PC-3 (cell line): Measurements from ENCODE around the gene PSMD10. TPM values are rescaled to one million over a fixed set of nuclear protein-coding genes. Genes with fewer than 3 reads are reported as not detected.

Experiments
- ATAC-seq: fragments of 200-7000 bp; cut with Tn5 transposase; 2 replicates; pipeline ENCODE4 v1.9.1; 2020; ENCODE audit warnings: mild to moderate bottlenecking, moderate library complexity
- BruUV-seq: library from RNA; stranded (reverse); fragments of 400-500 nt; replicated peaks from 2 replicates; lab custom pipeline; 2021; lab: Mats Ljungman, UMichigan
- CTCF ChIA-PET: fragments of 300-600 bp; sonication (Branson Sonifier 250); formaldehyde crosslinking; loops from one replicate; lab custom pipeline; 2022; ENCODE audit warnings: antibody characterized with exemption; lab: Charles Lee
- POLR2A ChIA-PET: fragments of 300-600 bp; sonication (Branson Sonifier 250); formaldehyde crosslinking; loops from one replicate; lab custom pipeline; 2022; ENCODE audit warnings: antibody characterized with exemption; ENCODE audit not compliant: unreplicated experiment; lab: Charles Lee
- DNase-seq: peaks from one replicate; pipeline ENCODE4 v3.0.0-alpha.2; 2015
- H2AFZ ChIP-seq: fragments of 300-600 bp; sonication (generic); 2 replicates; pipeline ENCODE4 v1.6.0; 2016; ENCODE audit warnings: antibody characterized with exemption, low read length
- H3F3A ChIP-seq: fragments of 300-600 bp; sonication (generic); one replicate; pipeline ENCODE4 v1.6.0; 2017; ENCODE audit warnings: antibody characterized with exemption, low read length, control low read depth, mild to moderate bottlenecking; ENCODE audit not compliant: unreplicated experiment
- H3K27ac ChIP-seq: fragments of 300-600 bp; sonication (generic); 2 replicates; pipeline ENCODE4 v1.5.1; 2016; ENCODE audit warnings: mild to moderate bottlenecking, low read length
- H3K27me3 ChIP-seq: fragments of 300-600 bp; sonication (generic); 2 replicates; pipeline ENCODE4 v1.6.1; 2016; ENCODE audit warnings: low read length, mixed read lengths
- H3K36me3 ChIP-seq: fragments of 300-600 bp; sonication (generic); 2 replicates; pipeline ENCODE4 v1.6.1; 2016; ENCODE audit warnings: low read depth, mixed run types, low read length, mixed read lengths
- H3K4me1 ChIP-seq: fragments of 300-600 bp; sonication (generic); 2 replicates; pipeline ENCODE4 v1.5.1; 2016; ENCODE audit warnings: low read length; ENCODE audit not compliant: insufficient read depth
- H3K4me2 ChIP-seq: fragments of 300-600 bp; sonication (generic); 2 replicates; pipeline ENCODE4 v1.6.0; 2016; ENCODE audit warnings: low read length
- H3K4me3 ChIP-seq: fragments of 300-600 bp; sonication (generic); 2 replicates; pipeline ENCODE4 v1.5.1; 2016; ENCODE audit warnings: mild to moderate bottlenecking, low read length, mixed read lengths
- H3K79me2 ChIP-seq: fragments of 300-600 bp; sonication (generic); 2 replicates; pipeline ENCODE4 v1.6.1; 2017; ENCODE audit warnings: low read length, mixed read lengths
- H3K9ac ChIP-seq: fragments of 300-600 bp; sonication (generic); 2 replicates; pipeline ENCODE4 v1.6.0; 2016; ENCODE audit warnings: mild to moderate bottlenecking, low read length
- H3K9me2 ChIP-seq: fragments of 300-600 bp; sonication (generic); replicated peaks from 2 replicates; pipeline ENCODE4 v1.6.1; 2016; ENCODE audit warnings: mixed run types, low read length, mixed read lengths
- H3K9me3 ChIP-seq: fragments of 300-600 bp; sonication (generic); 2 replicates; pipeline ENCODE4 v1.6.1; 2016; ENCODE audit warnings: low read length, mixed read lengths
- H4K20me1 ChIP-seq: fragments of 300-600 bp; sonication (generic); 2 replicates; pipeline ENCODE4 v1.6.1; 2016; ENCODE audit warnings: low read length, mixed read lengths
- EZH2 ChIP-seq: fragments of 300-600 bp; sonication (generic); IDR thresholded peaks from one replicate; pipeline ENCODE4 v1.6.1; 2017; ENCODE audit warnings: antibody characterized with exemption, mild to moderate bottlenecking, low read length; ENCODE audit not compliant: unreplicated experiment
- EZH2phosphoT487 ChIP-seq: fragments of 300-600 bp; sonication (generic); IDR thresholded peaks from 2 replicates; pipeline ENCODE4 v1.6.1; 2018; ENCODE audit warnings: mild to moderate bottlenecking, antibody characterized with exemption, low read length, borderline replicate concordance
- intact Hi-C: fragments of 100-400 bp; cut with micrococcal nuclease; formaldehyde crosslinking; loops from 2 replicates; pipeline ENCODE4 v1.9.0; 2023
- total RNA-seq: library from RNA; depleted of rRNA; stranded (reverse); fragments of >200 nt; gene quantifications from 2 replicates; pipeline ENCODE4 v1.2.3, GENCODE V29; 2014
- TF ChIP-seq, protein P1 (sequence below): fragments of 300-600 bp; sonication (generic); conservative IDR thresholded peaks from 2 replicates; pipeline ENCODE4 v1.5.1; 2017; ENCODE audit warnings: antibody characterized with exemption, low read depth, mild to moderate bottlenecking, low read length

PSMD10 gene
- total RNA-seq, 1 experiment from 2014 or later: 102 TPM

DNA sequence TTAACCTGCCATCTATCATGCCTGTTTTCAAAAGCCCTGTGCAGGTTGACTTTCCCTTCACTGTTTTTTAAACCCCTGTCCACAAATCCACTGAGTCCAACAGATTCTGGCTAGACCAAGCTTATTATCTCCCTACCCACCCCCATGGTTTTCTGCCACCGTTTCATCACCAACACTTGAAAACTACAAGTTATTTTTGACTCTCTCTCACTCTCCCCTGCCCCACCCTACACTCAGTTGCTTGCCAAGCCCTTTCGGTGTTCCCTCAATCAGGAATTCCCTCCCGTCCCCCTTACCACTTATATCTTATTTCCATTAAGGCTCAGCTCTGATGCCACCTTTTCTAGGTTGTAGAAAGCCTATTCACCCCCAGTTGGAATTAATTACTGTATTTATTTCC lies 29.9 kb upstream of the PSMD10 start:
- Histone ChIP-seq H3K79me2 (no peaks in the 10 kb centered on the region), H2AFZ (no peak overlapping the region), H3F3A (no peaks in the 10 kb centered on the region), H3K36me3 (no peaks in the 10 kb centered on the region), H3K4me2 (no peak overlapping the region), H3K27ac (no peak overlapping the region), H4K20me1 (no peaks in the 10 kb centered on the region), H3K4me3 (no peak overlapping the region), H3K9me3 (no peaks in the 10 kb centered on the region), H3K9ac (no peak overlapping the region), H3K4me1 (no peaks in the 10 kb centered on the region), H3K9me2 (no peaks in the 10 kb centered on the region), H3K27me3 (no peaks in the 10 kb centered on the region)
- no TSS peak for BruUV-seq
- no peak for ATAC-seq
- intact Hi-C loops: no loop called here
- TF ChIP-seq EZH2phosphoT487: no peak
- no peak for TF ChIP-seq EZH2
- TF ChIP-seq, protein P1, sequence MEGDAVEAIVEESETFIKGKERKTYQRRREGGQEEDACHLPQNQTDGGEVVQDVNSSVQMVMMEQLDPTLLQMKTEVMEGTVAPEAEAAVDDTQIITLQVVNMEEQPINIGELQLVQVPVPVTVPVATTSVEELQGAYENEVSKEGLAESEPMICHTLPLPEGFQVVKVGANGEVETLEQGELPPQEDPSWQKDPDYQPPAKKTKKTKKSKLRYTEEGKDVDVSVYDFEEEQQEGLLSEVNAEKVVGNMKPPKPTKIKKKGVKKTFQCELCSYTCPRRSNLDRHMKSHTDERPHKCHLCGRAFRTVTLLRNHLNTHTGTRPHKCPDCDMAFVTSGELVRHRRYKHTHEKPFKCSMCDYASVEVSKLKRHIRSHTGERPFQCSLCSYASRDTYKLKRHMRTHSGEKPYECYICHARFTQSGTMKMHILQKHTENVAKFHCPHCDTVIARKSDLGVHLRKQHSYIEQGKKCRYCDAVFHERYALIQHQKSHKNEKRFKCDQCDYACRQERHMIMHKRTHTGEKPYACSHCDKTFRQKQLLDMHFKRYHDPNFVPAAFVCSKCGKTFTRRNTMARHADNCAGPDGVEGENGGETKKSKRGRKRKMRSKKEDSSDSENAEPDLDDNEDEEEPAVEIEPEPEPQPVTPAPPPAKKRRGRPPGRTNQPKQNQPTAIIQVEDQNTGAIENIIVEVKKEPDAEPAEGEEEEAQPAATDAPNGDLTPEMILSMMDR: no peak
- POLR2A ChIA-PET: no interaction called here
- CTCF ChIA-PET: no interaction called here
- no peak for DNase-seq

DNA sequence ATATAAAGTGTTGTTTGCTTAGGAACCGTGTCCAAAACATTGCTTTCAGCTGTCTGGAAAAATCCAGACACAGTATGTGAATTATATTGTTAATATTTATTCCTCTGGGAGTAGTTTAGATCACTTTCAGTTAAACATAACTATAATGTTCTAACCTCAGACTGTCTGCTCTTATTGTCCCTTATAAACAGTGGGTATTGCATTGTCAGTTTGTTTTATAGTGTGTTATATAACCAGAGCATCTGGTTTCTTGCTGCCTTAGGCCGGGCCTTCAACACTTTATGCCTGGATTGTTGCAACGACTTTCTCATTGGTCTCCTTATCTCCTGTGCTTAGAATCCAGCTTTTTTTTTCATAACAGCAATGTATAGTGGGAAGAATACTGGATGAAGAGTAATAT lies 26.6 kb upstream of the PSMD10 start:
- H3K4me3 ChIP-seq: no peak overlapping the region
- ChIA-PET POLR2A (no interaction called here), CTCF (no interaction called here)
- no peak overlapping the region for H3K27ac ChIP-seq
- H3K79me2 ChIP-seq: no peaks in the 10 kb centered on the region
- ATAC-seq: no peak
- TF ChIP-seq, protein P1: no peak
- no peak for TF ChIP-seq EZH2phosphoT487
- no peak for TF ChIP-seq EZH2
- H2AFZ ChIP-seq: no peak overlapping the region
- intact Hi-C loops: no loop called here
- H3K9ac ChIP-seq: no peak overlapping the region
- no peaks in the 10 kb centered on the region for H3K27me3 ChIP-seq
- no peaks in the 10 kb centered on the region for H3K36me3 ChIP-seq
- H3K9me3 ChIP-seq: no peaks in the 10 kb centered on the region
- H3F3A ChIP-seq: no peaks in the 10 kb centered on the region
- no peaks in the 10 kb centered on the region for H3K9me2 ChIP-seq
- no peaks in the 10 kb centered on the region for H4K20me1 ChIP-seq
- H3K4me1 ChIP-seq: no peaks in the 10 kb centered on the region
- no TSS peak for BruUV-seq
- DNase-seq: no peak
- H3K4me2 ChIP-seq: no peak overlapping the region

DNA sequence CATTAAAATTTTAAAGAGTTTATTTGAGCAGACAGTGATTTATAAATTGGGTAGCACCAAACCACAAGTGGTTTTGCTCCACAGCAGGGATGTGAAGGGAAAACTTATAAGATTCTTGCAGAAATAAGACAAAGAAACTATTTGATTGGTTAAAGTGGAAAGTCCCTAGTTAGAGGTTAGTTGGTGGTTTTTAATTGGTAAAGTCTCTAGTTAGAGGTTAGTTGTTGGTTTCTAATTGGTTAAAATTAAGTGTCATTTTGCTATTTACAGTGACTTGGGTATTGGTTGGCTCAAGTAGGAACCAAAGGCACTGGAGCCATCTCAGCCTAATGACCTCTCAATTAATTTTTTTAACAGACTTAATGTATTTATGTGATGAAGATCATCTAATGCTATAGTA lies 23.2 kb upstream of the PSMD10 start:
- CTCF ChIA-PET: no interaction called here
- ATAC-seq: no peak
- intact Hi-C loops: no loop called here
- Histone ChIP-seq H3K4me1 (no peaks in the 10 kb centered on the region), H4K20me1 (no peaks in the 10 kb centered on the region), H2AFZ (no peak overlapping the region), H3K4me3 (no peak overlapping the region), H3K9ac (no peak overlapping the region), H3K9me3 (no peaks in the 10 kb centered on the region), H3K36me3 (no peaks in the 10 kb centered on the region), H3K27me3 (no peaks in the 10 kb centered on the region), H3K79me2 (no peaks in the 10 kb centered on the region), H3F3A (no peaks in the 10 kb centered on the region), H3K4me2 (no peak overlapping the region), H3K27ac (no peak overlapping the region), H3K9me2 (no peaks in the 10 kb centered on the region)
- no TSS peak for BruUV-seq
- DNase-seq: no peak
- TF ChIP-seq, protein P1: no peak
- TF ChIP-seq EZH2phosphoT487 (no peak), EZH2 (no peak)
- POLR2A ChIA-PET: no interaction called here
